HFFc6 (cell line): Measurements from ENCODE around the gene CNNM4. TPM values are rescaled to one million over a fixed set of nuclear protein-coding genes. Genes with fewer than 3 reads are reported as not detected.

Experiments used
- DNase-seq: peaks from one replicate; pipeline ENCODE4 v3.0.0-alpha.2; 2018
- H3K27ac Mint-ChIP-seq: 2 replicates; pipeline ENCODE4 v1.8.0; 2020; ENCODE audit warnings: mild to moderate bottlenecking, mixed read lengths
- H3K27me3 Mint-ChIP-seq: 2 replicates; pipeline ENCODE4 v1.8.0; 2021; ENCODE audit warnings: mild to moderate bottlenecking, moderate library complexity, mixed read lengths; ENCODE audit not compliant: insufficient read depth
- H3K36me3 Mint-ChIP-seq: 2 replicates; pipeline ENCODE4 v1.8.0; 2021; ENCODE audit warnings: low read depth, mixed read lengths
- H3K4me1 Mint-ChIP-seq: 2 replicates; pipeline ENCODE4 v1.8.0; 2020; ENCODE audit warnings: low read depth, mixed read lengths
- H3K4me3 Mint-ChIP-seq: 2 replicates; pipeline ENCODE4 v1.8.0; 2020; ENCODE audit warnings: mild to moderate bottlenecking, moderate library complexity, mixed read lengths
- H3K9me3 Mint-ChIP-seq: 2 replicates; pipeline ENCODE4 v1.8.0; 2020; ENCODE audit warnings: mild to moderate bottlenecking, mixed read lengths
- total RNA-seq, 6 experiments: library from RNA; stranded (reverse); fragmentation: NEBNext Ultra II Directional; extraction: Animal tissue kit (Norgen Biotek cat#: 25700); gene quantifications; 2 replicates in 1 of 6; 3 replicates in 5 of 6; pipeline ENCODE4 v1.2.3, GENCODE V29; 2021
- TF ChIP-seq, protein P1 (sequence below): fragments of 200-600 bp; sonication (generic); IDR thresholded peaks from 2 replicates; pipeline ENCODE4 v1.5.0; 2021; ENCODE audit warnings: antibody characterized with exemption, mild to moderate bottlenecking

Gene CNNM4
- total RNA-seq, 6 experiments from 2014 or later = 4.4 to 5.4 (median 5.1) TPM

DNA sequence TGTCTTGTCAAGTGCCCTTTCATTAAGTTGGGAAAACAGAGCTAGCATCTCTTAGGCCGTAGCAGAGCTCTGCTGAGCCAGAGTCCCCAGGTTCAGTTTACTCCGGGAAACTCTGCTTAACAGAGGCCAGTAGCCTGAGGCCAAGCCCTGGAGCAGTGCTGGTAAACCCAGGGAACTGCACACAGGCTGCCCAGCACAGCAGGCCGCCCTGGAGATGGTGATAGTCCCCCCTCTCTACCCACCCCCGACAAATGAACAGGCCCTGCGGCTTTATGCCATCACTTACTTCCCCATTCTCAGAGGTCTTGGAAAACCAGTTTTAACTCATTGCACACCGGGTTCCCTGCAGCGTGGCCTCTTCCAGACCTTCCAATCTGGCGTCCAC, 3.5 kb downstream of the CNNM4 start:
- H3K27ac Mint-ChIP-seq = peak overlapping the region; percentile 49; the same call in 1 of the 2 replicates
- H3K4me1 Mint-ChIP-seq = peaks cover 46% of the 10 kb centered on the region
- no peaks in the 10 kb centered on the region for H3K9me3 Mint-ChIP-seq
- DNase-seq = no peak
- TF ChIP-seq, protein P1, sequence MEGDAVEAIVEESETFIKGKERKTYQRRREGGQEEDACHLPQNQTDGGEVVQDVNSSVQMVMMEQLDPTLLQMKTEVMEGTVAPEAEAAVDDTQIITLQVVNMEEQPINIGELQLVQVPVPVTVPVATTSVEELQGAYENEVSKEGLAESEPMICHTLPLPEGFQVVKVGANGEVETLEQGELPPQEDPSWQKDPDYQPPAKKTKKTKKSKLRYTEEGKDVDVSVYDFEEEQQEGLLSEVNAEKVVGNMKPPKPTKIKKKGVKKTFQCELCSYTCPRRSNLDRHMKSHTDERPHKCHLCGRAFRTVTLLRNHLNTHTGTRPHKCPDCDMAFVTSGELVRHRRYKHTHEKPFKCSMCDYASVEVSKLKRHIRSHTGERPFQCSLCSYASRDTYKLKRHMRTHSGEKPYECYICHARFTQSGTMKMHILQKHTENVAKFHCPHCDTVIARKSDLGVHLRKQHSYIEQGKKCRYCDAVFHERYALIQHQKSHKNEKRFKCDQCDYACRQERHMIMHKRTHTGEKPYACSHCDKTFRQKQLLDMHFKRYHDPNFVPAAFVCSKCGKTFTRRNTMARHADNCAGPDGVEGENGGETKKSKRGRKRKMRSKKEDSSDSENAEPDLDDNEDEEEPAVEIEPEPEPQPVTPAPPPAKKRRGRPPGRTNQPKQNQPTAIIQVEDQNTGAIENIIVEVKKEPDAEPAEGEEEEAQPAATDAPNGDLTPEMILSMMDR = no peak
- H3K36me3 Mint-ChIP-seq = no peaks in the 10 kb centered on the region
- no peaks in the 10 kb centered on the region for H3K27me3 Mint-ChIP-seq
- H3K4me3 Mint-ChIP-seq = peak overlapping the region; percentile 63

DNA sequence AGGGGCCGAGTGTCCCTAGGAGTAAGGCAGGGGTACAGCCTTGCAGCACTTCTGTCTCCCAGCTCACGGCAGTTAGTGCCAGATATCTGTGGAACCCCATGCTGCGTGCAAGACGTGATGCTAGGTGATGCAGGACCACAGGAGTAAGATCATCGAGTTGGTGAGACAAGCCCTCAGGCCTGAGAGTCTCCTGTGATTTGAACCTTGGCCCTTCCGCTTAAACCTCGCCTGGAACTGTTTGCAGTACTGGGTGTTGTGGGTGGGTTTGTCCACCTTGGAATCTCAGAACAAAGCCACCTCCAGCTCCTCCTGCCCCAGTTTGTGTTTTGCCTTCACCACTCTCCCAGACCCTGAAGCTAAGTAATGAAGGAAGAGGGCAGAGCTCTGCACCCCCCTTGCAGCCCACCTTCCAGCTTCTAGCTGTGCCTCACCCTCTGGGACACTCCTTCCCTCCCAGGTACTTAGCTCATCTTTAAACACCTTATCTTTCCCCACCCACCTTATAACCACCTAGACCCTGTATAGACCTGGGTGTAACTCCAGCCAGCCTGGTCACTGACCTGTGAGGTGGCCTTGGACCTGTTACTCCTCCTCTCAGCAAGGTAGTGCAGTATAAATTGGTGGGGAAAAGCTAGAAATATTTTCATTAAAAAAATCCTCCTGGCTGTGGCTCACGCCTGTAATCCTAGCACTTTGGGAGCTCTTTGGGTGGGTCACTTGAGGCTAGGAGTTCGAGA, 6.6 kb downstream of the CNNM4 start:
- H3K9me3 Mint-ChIP-seq = no peaks in the 10 kb centered on the region
- no peaks in the 10 kb centered on the region for H3K36me3 Mint-ChIP-seq
- no peak overlapping the region for H3K4me3 Mint-ChIP-seq

DNA sequence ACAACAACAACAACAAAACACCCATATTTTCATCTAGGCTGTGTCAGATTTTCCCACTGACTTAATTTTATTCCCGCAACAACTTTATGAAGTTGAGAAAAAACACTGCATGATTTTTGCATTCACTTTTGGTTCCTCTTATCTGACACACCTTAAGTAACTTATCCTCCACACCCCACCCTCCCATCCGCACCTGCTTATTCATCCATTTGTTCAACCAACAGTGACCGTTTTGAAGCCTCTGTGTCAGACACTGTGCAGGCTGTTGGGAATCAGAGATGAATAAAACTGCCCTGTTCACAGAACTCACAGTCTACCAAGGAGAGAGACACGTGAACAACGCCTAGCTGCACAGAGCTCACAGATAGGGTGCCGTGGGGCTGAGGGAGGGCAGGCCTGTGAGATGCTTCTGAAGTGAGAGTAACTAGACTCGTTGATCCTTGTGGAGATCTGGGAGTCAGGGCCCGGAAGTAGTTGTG, 7.4 kb downstream of the CNNM4 start:
- Mint-ChIP-seq H3K36me3 (no peaks in the 10 kb centered on the region), H3K9me3 (no peaks in the 10 kb centered on the region), H3K4me3 (no peak overlapping the region), H3K4me1 (peaks cover 14% of the 10 kb centered on the region), H3K27ac (no peak overlapping the region), H3K27me3 (no peaks in the 10 kb centered on the region)
- TF ChIP-seq, protein P1 = no peak
- DNase-seq = no peak

More for the DNA sequence above, 6.6 kb downstream of the CNNM4 start:
- H3K27ac Mint-ChIP-seq = no peak overlapping the region
- H3K4me1 Mint-ChIP-seq = peaks cover 22% of the 10 kb centered on the region
- TF ChIP-seq, protein P1 = no peak
- H3K27me3 Mint-ChIP-seq = no peaks in the 10 kb centered on the region
- no peak for DNase-seq

DNA sequence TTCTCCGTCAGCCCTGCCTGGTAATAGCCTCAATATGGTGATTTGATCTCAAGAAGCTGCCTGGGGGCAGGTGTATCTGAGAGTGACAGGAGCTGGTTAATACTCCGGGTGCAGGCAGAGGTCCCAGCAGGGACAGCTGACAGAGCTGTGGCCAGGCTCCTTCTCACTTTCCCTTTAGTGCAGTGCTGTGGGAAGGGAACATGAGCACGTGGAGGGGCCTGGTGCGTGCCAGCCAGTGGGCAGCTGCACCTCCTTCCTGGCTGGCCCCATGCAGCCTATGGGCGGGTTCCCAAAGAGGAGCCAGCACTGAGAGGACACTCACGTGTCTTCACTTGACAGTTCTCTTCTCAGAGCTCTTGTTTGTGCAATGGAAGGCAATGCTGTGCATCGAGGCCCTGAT, 9.1 kb downstream of the CNNM4 start:
- Mint-ChIP-seq H3K9me3 (no peaks in the 10 kb centered on the region), H3K36me3 (no peaks in the 10 kb centered on the region), H3K27ac (no peak overlapping the region), H3K27me3 (no peaks in the 10 kb centered on the region), H3K4me3 (no peak overlapping the region), H3K4me1 (no peaks in the 10 kb centered on the region)
- no peak for DNase-seq
- TF ChIP-seq, protein P1 = no peak

DNA sequence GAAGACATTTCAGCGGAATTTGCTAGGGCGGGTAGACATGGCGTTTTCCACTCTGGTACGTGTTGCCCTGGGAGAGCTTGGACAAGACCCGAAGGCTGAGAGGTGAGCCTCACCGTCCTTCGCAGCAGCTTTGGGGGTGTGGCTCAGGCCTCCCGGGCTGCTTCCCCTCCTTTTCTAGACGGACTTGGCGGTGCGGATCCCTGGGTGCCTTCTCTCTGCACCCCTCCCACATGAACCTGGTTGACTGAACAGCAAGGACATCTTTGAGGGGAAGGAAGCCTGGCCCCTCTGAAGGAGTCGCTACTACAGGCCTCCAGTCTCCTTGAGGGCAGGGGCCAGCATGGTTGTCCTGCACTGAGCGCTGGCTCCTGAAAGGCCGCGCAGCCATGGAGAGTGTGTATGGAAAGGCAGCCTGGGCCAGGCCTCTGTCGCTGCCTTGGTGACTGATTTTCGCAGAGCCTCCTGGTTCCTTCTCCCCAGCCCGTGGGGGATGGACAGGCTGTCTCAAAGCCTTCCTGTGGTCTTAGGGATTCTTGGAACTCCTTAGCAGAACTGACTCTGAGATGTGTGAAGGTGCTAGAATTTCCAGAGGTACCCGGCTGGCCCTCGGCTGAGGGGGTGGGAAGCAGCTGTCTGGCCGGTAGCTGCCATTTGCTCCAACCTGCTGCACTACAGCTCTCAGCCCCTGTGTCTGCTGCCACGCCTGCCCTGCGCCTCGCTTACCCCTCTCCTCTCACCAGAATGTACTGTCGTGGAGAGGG, 9.9 kb downstream of the CNNM4 start:
- peaks cover 6% of the 10 kb centered on the region for H3K4me1 Mint-ChIP-seq
- H3K9me3 Mint-ChIP-seq = no peaks in the 10 kb centered on the region
- no peak for DNase-seq
- H3K27me3 Mint-ChIP-seq = no peaks in the 10 kb centered on the region
- H3K4me3 Mint-ChIP-seq = no peak overlapping the region
- H3K36me3 Mint-ChIP-seq = no peaks in the 10 kb centered on the region
- H3K27ac Mint-ChIP-seq = no peak overlapping the region
- TF ChIP-seq, protein P1 = no peak
